Measurements from ENCODE around the gene R3HDM1. TPM values are rescaled to one million over a fixed set of nuclear protein-coding genes. Genes with fewer than 3 reads are reported as not detected.

R3HDM1 gene
- total RNA-seq, 4 donors from 2014 or later: 14.1 to 30.9 (median 21.6) TPM

DNA sequence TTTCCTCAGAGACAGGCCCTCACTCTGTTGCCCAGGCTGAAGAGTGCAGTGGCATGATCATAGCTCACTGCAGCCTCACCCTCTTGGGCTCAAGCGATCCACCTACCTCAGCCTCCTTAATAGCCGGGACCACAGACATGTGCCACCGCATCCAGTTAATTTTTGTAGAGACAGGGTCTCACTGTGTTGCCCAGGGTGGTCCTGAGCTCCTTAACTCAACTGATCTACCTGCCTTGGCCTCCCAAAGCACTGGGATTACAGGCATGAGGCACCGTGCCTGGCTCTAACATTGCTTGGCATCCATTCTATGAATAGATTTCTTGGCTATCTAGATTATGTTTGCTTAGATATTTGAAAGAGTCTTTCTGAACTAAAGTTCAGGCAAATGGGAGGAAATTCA is 21.6 kb downstream of the R3HDM1 start:
- Histone ChIP-seq H3K27ac (no peak overlapping the region), H3K36me3 (no peaks in the 10 kb centered on the region), H3K4me3 (no peak overlapping the region), H3K4me1 (no peaks in the 10 kb centered on the region), H3K27me3 (no peaks in the 10 kb centered on the region), H3K9me3 (no peaks in the 10 kb centered on the region)
- no peak for DNase-seq (ENCODE audit: low spot score in 2 of 2)
- WGBS: 86% methylated on average over 4 of the region's 4 CpGs
- TF ChIP-seq POLR2AphosphoS5 (IDR thresholded peaks at IDR 0.05) (no peak), EP300 (IDR thresholded peaks at IDR 0.05) (no peak), POLR2A (IDR thresholded peaks at IDR 0.05) (no peak)
- TF ChIP-seq, protein P1, sequence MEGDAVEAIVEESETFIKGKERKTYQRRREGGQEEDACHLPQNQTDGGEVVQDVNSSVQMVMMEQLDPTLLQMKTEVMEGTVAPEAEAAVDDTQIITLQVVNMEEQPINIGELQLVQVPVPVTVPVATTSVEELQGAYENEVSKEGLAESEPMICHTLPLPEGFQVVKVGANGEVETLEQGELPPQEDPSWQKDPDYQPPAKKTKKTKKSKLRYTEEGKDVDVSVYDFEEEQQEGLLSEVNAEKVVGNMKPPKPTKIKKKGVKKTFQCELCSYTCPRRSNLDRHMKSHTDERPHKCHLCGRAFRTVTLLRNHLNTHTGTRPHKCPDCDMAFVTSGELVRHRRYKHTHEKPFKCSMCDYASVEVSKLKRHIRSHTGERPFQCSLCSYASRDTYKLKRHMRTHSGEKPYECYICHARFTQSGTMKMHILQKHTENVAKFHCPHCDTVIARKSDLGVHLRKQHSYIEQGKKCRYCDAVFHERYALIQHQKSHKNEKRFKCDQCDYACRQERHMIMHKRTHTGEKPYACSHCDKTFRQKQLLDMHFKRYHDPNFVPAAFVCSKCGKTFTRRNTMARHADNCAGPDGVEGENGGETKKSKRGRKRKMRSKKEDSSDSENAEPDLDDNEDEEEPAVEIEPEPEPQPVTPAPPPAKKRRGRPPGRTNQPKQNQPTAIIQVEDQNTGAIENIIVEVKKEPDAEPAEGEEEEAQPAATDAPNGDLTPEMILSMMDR (IDR thresholded peaks at IDR 0.05): no peak

DNA sequence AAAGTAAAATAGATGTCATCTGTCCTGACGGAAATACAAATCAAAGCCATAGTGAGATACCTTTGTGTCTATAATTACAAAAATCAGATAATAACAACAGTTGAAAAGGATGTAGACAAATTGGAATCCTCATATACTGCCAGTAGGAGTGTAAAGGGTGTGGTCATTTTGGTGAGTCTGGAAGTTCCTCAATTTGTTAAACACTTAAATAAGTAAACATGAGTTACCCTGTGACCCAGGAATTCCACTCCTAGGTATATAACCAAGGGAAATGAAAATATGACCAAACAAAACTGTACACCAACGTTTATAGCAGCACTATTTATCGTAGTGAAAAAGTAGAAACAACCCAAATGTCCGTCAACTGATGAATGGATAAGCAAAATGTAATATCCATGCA is 24.0 kb downstream of the R3HDM1 start:
- no peak for TF ChIP-seq POLR2A (IDR thresholded peaks at IDR 0.05)
- TF ChIP-seq EP300 (IDR thresholded peaks at IDR 0.05): no peak
- TF ChIP-seq POLR2AphosphoS5 (IDR thresholded peaks at IDR 0.05): no peak
- TF ChIP-seq, protein P1 (IDR thresholded peaks at IDR 0.05): no peak
- H3K36me3 ChIP-seq: no peaks in the 10 kb centered on the region
- no peak overlapping the region for H3K4me3 ChIP-seq
- H3K27ac ChIP-seq: no peak overlapping the region
- H3K27me3 ChIP-seq: no peaks in the 10 kb centered on the region
- 74% methylated on average over 4 of the region's 4 CpGs for WGBS
- H3K4me1 ChIP-seq: no peaks in the 10 kb centered on the region
- no peaks in the 10 kb centered on the region for H3K9me3 ChIP-seq
- no peak for DNase-seq (ENCODE audit: low spot score in 2 of 2)

DNA sequence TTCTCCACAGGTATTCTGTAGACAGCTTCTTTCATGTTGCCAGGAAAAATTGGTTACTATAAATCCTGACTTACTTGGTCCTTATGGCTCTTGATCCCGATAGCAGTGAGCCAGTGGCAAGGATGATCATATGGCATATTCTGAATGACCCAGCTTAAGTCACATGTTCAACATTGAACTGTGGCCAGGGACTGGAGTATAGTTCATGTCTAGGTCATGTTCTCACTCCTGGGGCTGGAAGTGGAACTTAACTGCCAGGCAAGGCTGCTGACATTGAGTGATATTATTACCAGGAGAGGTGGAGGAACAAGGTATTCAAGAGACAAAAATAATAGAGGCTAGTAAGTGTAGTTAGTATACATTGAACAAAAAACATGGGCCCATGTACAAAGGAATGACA is 26.2 kb downstream of the R3HDM1 start:
- Histone ChIP-seq H3K36me3 (no peaks in the 10 kb centered on the region), H3K9me3 (no peaks in the 10 kb centered on the region), H3K4me1 (no peaks in the 10 kb centered on the region), H3K4me3 (no peak overlapping the region), H3K27ac (no peak overlapping the region), H3K27me3 (no peaks in the 10 kb centered on the region)
- WGBS: 93% methylated on average over 1 of the region's 1 CpG
- TF ChIP-seq POLR2A (IDR thresholded peaks at IDR 0.05) (no peak), POLR2AphosphoS5 (IDR thresholded peaks at IDR 0.05) (no peak), EP300 (IDR thresholded peaks at IDR 0.05) (no peak)
- TF ChIP-seq, protein P1 (IDR thresholded peaks at IDR 0.05): no peak
- no peak for DNase-seq (ENCODE audit: low spot score in 2 of 2)

DNA sequence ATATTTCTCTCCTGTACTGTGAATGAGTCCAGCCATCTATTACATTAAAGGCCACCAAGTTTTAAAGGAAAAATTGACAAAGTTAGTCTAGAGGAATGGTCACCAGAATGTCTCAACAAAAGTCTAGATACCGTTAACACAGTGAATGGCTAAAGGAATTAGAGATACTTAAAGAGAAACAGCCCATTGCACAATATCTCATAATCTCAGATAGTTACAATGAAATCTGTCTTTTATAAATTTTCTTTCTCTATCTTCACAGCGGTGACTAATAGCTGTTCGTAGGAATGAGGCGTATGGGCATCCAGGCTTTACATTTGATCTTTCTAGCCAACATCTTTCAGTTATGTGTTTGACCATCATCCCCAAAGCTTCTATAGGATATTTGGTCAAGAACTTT is 30.6 kb downstream of the R3HDM1 start:
- Histone ChIP-seq H3K9me3 (no peaks in the 10 kb centered on the region), H3K36me3 (no peaks in the 10 kb centered on the region), H3K27ac (no peak overlapping the region), H3K27me3 (no peaks in the 10 kb centered on the region), H3K4me1 (no peaks in the 10 kb centered on the region), H3K4me3 (no peak overlapping the region)
- 94% methylated on average over 4 of the region's 4 CpGs for WGBS
- TF ChIP-seq, protein P1 (IDR thresholded peaks at IDR 0.05): no peak
- TF ChIP-seq POLR2AphosphoS5 (IDR thresholded peaks at IDR 0.05) (no peak), POLR2A (IDR thresholded peaks at IDR 0.05) (no peak), EP300 (IDR thresholded peaks at IDR 0.05) (no peak)
- DNase-seq (ENCODE audit: low spot score in 2 of 2): no peak

DNA sequence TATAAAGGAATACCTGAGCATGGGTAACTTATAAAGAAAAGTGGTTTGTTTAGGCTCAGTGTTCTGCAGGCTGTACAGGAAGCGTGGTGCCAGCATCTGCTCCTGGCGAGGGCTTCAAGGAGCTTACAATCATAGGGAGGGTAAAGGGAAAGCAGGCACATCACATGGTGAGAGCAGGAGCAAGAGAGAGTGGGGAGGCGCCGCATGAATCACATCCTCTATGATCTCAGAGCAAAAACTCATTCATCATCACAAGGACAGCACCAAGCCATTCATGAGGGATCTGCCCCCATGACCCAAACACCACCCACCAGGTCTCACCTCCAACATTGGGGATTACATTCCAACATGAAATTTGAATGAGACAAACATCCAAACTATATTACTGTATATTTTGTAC is 32.5 kb downstream of the R3HDM1 start:
- no peak overlapping the region for H3K4me3 ChIP-seq
- no peaks in the 10 kb centered on the region for H3K27me3 ChIP-seq
- 93% methylated on average over 4 of the region's 4 CpGs for WGBS
- H3K9me3 ChIP-seq: no peaks in the 10 kb centered on the region
- no peaks in the 10 kb centered on the region for H3K36me3 ChIP-seq
- no peak for TF ChIP-seq POLR2AphosphoS5 (IDR thresholded peaks at IDR 0.05)
- TF ChIP-seq, protein P1 (IDR thresholded peaks at IDR 0.05): no peak
- no peak for TF ChIP-seq POLR2A (IDR thresholded peaks at IDR 0.05)
- TF ChIP-seq EP300 (IDR thresholded peaks at IDR 0.05): no peak
- H3K27ac ChIP-seq: no peak overlapping the region
- H3K4me1 ChIP-seq: no peaks in the 10 kb centered on the region
- no peak for DNase-seq (ENCODE audit: low spot score in 2 of 2)
